GM06990 (cell line): ENCODE data around the gene CACNB2.

Experiments used
- DNase-seq: peaks from one replicate; pipeline ENCODE4 v3.0.0-alpha.2; 2011; ENCODE audit not compliant: insufficient read length; ENCODE audit errors: extremely low read depth
- H3K27me3 ChIP-seq: replicated peaks from 2 replicates; pipeline ENCODE4 v1.6.0; 2011; ENCODE audit warnings: low read length; ENCODE audit not compliant: control insufficient read depth, insufficient read depth
- H3K36me3 ChIP-seq: 2 replicates; pipeline ENCODE4 v1.5.1; 2011; ENCODE audit warnings: low read length; ENCODE audit not compliant: control insufficient read depth, insufficient read depth
- H3K4me3 ChIP-seq: replicated peaks from 2 replicates; pipeline ENCODE4 v1.5.1; 2011; ENCODE audit warnings: low read depth, mild to moderate bottlenecking, control low read depth, low read length
- CTCF ChIP-seq: IDR thresholded peaks from 2 replicates; pipeline ENCODE4 v1.5.1; 2011; ENCODE audit warnings: low read length, control low read depth, mild to moderate bottlenecking, inconsistent platforms; ENCODE audit not compliant: insufficient read depth, poor library complexity, severe bottlenecking

The CACNB2 gene

GRCh38 chr10:18297659-18298058 is 157.4 kb downstream of the CACNB2 start:
- no peak for TF ChIP-seq CTCF
- no peak overlapping the region for H3K4me3 ChIP-seq
- no peaks in the 10 kb centered on the region for H3K27me3 ChIP-seq
- H3K36me3 ChIP-seq, result no peaks in the 10 kb centered on the region
- no peak for DNase-seq

- no peak overlapping the region for H3K4me3 ChIP-seq
- DNase-seq, result no peak
- no peak for TF ChIP-seq CTCF
- H3K27me3 ChIP-seq, result no peaks in the 10 kb centered on the region
- H3K36me3 ChIP-seq, result no peaks in the 10 kb centered on the region
These were observed 158.0 kb downstream of the CACNB2 start for GRCh38 chr10:18298256-18298655.

DNA sequence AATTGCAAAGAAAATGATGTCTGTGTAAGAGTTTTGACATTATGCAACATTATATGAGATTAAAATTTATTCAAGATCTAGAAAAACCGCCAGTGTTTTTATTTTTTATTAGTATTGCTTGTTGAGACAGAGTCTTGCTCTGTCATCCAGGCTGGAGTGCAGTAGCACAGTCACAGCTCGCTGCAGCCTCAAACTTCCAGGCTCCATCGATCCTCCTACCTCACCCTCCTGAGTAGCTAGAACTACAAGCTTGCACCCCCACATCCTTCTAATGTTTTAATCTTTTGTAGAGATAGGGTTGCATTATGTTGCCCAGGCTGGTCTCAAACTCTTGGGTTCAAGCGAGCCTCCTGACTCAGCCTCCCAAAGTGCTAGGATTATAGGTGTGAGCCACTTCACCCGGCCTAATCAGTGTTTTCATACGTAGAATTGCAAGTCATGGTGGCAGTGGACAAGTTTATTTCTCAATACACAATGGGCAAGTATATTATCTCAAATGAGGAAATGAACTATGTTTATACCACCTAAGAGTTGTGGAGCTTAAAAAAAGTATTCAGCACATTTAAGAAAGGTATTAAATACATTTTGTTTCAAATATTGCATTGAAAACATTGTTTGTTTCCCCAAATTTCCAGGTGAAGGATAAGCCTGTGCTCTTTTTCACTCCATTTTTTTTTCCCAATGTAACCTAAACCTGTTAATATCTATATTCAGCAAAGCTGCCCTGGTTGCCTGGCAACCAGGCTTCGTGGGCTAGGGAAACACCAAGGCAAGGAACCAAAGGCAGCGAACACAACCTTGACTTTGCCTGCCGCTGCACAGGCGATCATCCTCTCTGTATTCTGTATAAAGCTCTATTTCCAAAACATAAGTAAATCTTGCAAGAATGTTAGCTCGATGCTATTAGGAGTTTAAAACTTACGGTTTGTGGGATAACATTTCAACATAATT is 163.9 kb downstream of the CACNB2 start:
- Histone ChIP-seq H3K27me3 (no peaks in the 10 kb centered on the region; the same call in 1 of the 2 replicates), H3K4me3 (no peak overlapping the region), H3K36me3 (no peaks in the 10 kb centered on the region)
- no peak for DNase-seq
- no peak for TF ChIP-seq CTCF

GRCh38 chr10:18306031-18306430 is 165.8 kb downstream of the CACNB2 start:
- H3K4me3 ChIP-seq, result no peak overlapping the region
- TF ChIP-seq CTCF, result no peak
- no peak for DNase-seq
- no peaks in the 10 kb centered on the region; the same call in 1 of the 2 replicates for H3K27me3 ChIP-seq
- H3K36me3 ChIP-seq, result no peaks in the 10 kb centered on the region

GRCh38 chr10:18308600-18308999 is 168.4 kb downstream of the CACNB2 start:
- no peak for TF ChIP-seq CTCF
- H3K4me3 ChIP-seq, result no peak overlapping the region
- DNase-seq, result no peak
- no peaks in the 10 kb centered on the region for H3K36me3 ChIP-seq
- H3K27me3 ChIP-seq, result no peaks in the 10 kb centered on the region; the same call in 1 of the 2 replicates
